Activated CD4-positive, alpha-beta memory T cell treated with anti-CD3 and anti-CD28 coated beads for 36 hours (primary cell): ENCODE measurements around the gene IFNA21. TPM values are rescaled to one million over a fixed set of nuclear protein-coding genes. Genes with fewer than 3 reads are reported as not detected.
"Not testable (repeated sequence)": the region's sequence is repeated elsewhere in the genome, so short reads cannot be mapped to it uniquely, and the experiment has no call there.

Experiments
- CTCF ChIA-PET: fragments of 350-600 bp; sonication (Branson Sonifier 250); formaldehyde crosslinking; loops from one replicate; lab custom pipeline; 2021; ENCODE audit warnings: antibody characterized with exemption, inconsistent platforms; lab: Charles Lee
- POLR2A ChIA-PET: fragments of 350-600 bp; sonication (Branson Sonifier 250); formaldehyde crosslinking; loops from one replicate; lab custom pipeline; 2021; ENCODE audit warnings: antibody characterized with exemption; lab: Charles Lee
- DNase-seq: peaks from one replicate; pipeline ENCODE4 v3.0.0-alpha.2; 2020
- H3K27ac Mint-ChIP-seq: one replicate; pipeline ENCODE4 v1.8.0; 2021; ENCODE audit warnings: mixed read lengths
- H3K27me3 Mint-ChIP-seq: one replicate; pipeline ENCODE4 v1.8.0; 2021; ENCODE audit warnings: mixed read lengths
- H3K36me3 Mint-ChIP-seq: one replicate; pipeline ENCODE4 v1.8.0; 2021; ENCODE audit warnings: mixed read lengths
- H3K4me1 Mint-ChIP-seq: one replicate; pipeline ENCODE4 v1.8.0; 2021; ENCODE audit warnings: low read depth, mixed read lengths
- H3K4me3 Mint-ChIP-seq: one replicate; pipeline ENCODE4 v1.8.0; 2021; ENCODE audit warnings: mild to moderate bottlenecking, mixed read lengths
- H3K9me3 Mint-ChIP-seq: one replicate; pipeline ENCODE4 v1.8.0; 2021; ENCODE audit warnings: mixed read lengths
- intact Hi-C: fragments of 100-400 bp; cut with micrococcal nuclease; formaldehyde crosslinking; loops from one replicate; pipeline ENCODE4 v1.15.1; 2023
- total RNA-seq, 2 experiments: library from RNA; stranded (reverse); gene quantifications; one replicate each; pipeline ENCODE4 v1.2.3, GENCODE V29; 2021

IFNA21 gene
- total RNA-seq, 2 experiments from 2014 or later = not detected

DNA sequence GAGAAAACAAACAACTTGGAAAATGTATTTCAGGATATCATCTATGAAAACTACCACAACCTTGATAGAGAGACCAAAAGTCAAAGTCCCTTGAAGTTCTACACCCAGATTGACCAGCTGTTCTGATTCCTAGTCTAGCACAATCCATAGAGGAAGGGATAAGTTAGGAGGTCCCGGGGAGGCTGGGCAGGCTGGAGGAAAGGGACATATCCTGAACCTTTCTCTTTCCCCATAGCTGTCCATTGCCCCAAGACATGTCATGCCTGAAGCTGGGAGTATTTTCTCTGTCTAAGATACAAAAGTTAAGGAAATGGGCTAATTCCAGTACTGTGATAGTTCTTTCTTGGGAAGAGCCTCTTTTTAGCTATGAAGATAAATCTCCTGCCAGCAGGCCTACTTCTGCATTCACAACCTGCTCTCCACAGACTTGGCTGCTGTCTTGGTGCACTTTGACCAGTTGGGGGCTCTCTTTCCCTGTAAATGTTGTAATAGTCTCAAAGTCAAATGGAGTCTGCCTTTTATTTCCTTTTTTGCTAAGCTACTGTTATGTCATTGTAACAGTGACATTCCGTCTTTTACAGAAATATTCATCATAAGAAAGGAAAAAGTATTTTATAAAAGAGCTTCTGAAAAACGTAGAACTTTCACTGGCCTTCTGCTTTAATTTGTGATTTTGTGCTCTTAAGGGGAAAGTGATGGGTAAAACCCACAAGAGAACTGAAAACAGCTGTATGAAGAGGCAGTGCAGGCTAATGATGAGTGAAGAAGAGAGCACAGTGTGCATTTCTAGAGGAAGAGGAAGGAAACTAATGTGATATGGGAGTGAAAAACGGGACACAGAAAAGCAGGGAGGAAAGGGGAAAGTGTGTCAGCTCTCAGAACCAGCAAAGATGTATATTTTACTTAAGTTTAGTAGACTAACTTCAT lies 16.6 kb upstream of the IFNA21 start:
- DNase-seq = peak; percentile 39
- H3K36me3 Mint-ChIP-seq, H3K4me3 Mint-ChIP-seq, H3K4me1 Mint-ChIP-seq, intact Hi-C loops, H3K27me3 Mint-ChIP-seq, H3K27ac Mint-ChIP-seq, POLR2A ChIA-PET, H3K9me3 Mint-ChIP-seq: not testable (repeated sequence)
- CTCF ChIA-PET = interaction anchor here (0.6 to 2.6 kb wide), 23 partner anchors 9 to 721 kb away, joined by 3 to 15 read pairs (median 3); no protein-coding TSS in a partner anchor

DNA sequence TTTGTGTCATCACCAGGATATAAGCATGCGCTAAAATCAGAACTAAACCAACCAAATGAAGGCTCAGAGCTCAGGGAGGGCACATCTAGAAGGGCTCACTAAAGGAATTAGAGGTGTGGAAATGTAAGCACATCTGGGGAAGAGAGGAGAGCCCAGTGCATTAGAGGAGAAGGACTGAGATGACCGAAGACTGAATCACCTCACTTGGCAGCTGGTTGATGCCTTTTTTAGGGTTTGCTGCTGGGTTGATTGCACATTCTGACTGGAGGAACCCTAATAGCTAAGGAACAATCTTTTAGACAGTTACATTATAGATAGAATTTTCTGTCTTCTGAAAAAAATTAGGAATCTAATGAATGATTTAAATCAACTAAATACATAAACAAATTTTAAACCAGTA lies 8.2 kb upstream of the IFNA21 start:
- CTCF ChIA-PET = interaction anchor here (1.3 to 1.7 kb wide), 2 partner anchors 8 to 21 kb away, joined by 5 to 6 read pairs; no protein-coding TSS in a partner anchor
- H3K27me3 Mint-ChIP-seq = no peaks in the 10 kb centered on the region

DNA sequence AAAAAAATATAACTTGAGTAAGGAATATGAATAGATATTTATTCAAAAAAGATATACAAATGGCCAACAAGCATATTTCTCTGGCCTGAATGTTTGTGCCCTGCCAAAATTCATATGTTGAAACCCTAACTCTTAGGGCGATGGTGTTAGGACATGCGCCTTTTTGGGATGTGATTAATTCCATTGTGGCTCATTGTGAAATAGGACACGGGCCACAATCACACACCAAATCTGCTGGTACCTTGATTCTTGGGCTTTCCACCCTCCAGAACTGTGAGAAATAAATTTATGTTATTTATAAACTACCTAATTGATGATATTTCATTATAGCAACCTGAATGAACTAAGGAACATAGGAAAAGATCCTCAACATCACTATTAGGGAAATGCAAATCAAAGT lies 5.7 kb upstream of the IFNA21 start:
- H3K27ac Mint-ChIP-seq = no peak overlapping the region
- H3K27me3 Mint-ChIP-seq = no peaks in the 10 kb centered on the region
- no peaks in the 10 kb centered on the region for H3K4me1 Mint-ChIP-seq
- H3K4me3 Mint-ChIP-seq = no peak overlapping the region
- POLR2A ChIA-PET = no interaction called here
- H3K9me3 Mint-ChIP-seq = no peaks in the 10 kb centered on the region
- intact Hi-C loops = no loop called here
- no peaks in the 10 kb centered on the region for H3K36me3 Mint-ChIP-seq
- no peak for DNase-seq
- CTCF ChIA-PET = no interaction called here

More for the DNA sequence above, 8.2 kb upstream of the IFNA21 start:
- Mint-ChIP-seq H3K27ac (no peak overlapping the region), H3K4me1 (no peaks in the 10 kb centered on the region), H3K9me3 (no peaks in the 10 kb centered on the region), H3K4me3 (no peak overlapping the region), H3K36me3 (no peaks in the 10 kb centered on the region)
- POLR2A ChIA-PET = no interaction called here
- no peak for DNase-seq
- intact Hi-C loops = no loop called here

DNA sequence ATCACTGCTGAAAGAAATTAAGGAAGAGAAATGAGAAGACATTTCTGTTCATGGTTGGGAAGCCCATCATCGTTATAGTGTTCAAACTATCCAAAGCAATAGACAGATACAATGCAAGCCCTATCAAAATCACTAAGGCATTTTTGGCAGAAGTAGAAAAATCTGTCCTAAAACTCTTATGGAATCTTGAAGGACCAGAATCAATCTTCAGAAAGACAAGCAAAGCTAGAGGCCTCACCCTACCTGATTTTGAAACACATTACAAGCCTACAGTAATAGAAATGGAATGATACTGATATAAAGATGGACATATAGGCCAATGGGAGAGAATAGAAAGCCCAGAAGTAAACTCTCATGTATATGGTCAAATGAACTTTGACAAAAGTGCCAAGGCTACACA lies 4.9 kb upstream of the IFNA21 start:
- Mint-ChIP-seq H3K27me3 (peaks cover 1% of the 10 kb centered on the region), H3K4me3 (no peak overlapping the region), H3K9me3 (no peaks in the 10 kb centered on the region), H3K4me1 (no peaks in the 10 kb centered on the region), H3K36me3 (no peaks in the 10 kb centered on the region), H3K27ac (no peak overlapping the region)
- intact Hi-C loops = no loop called here
- ChIA-PET CTCF (no interaction called here), POLR2A (no interaction called here)
- DNase-seq = no peak

DNA sequence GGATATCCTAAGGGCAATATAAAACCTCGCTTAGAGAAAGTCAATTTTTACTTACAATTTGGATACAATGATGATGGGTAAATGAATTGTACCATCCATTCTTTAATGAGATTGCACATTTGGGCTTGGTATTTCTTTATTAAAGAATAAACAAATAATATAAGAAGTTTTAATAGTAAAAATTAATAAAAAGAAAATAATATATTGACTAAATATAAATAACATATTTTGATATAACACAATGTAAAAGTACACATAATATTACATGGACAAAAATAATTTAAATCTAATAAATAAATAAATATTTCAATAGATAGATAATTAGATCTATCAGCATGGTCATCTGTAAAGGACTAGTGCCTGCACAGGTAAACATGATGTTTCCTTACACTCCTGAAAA lies 944 bp downstream of the IFNA21 start:
- ChIA-PET POLR2A (no interaction called here), CTCF (no interaction called here)
- no peaks in the 10 kb centered on the region for H3K36me3 Mint-ChIP-seq
- no peak overlapping the region for H3K27ac Mint-ChIP-seq
- peaks cover 1% of the 10 kb centered on the region for H3K27me3 Mint-ChIP-seq
- H3K4me1 Mint-ChIP-seq = peaks cover 13% of the 10 kb centered on the region
- no peak for DNase-seq
- H3K4me3 Mint-ChIP-seq = no peak overlapping the region
- H3K9me3 Mint-ChIP-seq = no peaks in the 10 kb centered on the region
- intact Hi-C loops = no loop called here

DNA sequence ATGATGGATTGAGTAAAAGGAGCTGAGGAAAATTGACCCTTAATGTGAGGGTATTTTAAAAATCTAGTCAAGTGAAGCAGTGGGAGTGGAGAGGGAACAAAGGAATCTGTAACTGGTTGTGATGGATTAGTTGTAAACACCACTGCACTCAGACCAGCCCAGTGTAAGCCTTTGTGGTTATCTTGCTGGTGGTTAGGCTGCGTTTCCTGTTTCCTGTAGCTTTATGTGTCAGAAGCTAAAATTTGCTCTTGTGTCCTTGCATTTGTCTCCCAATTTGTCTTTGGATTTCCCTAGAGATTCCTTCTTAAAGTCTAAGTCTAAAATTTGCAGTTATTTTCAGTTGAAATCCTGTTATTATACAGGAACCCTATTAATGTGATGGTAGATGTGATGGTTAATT lies 6.3 kb downstream of the IFNA21 start:
- CTCF ChIA-PET = interaction anchor here (1.0 to 1.7 kb wide), 2 partner anchors 23 to 76 kb away, joined by 3 to 7 read pairs; no protein-coding TSS in a partner anchor
- Mint-ChIP-seq H3K27me3 (no peaks in the 10 kb centered on the region), H3K4me3 (no peak overlapping the region), H3K4me1 (peaks cover 25% of the 10 kb centered on the region), H3K36me3 (no peaks in the 10 kb centered on the region), H3K9me3 (peaks cover 8% of the 10 kb centered on the region), H3K27ac (no peak overlapping the region)
- POLR2A ChIA-PET = no interaction called here
- intact Hi-C loops = no loop called here
- peak; percentile 48 for DNase-seq

DNA sequence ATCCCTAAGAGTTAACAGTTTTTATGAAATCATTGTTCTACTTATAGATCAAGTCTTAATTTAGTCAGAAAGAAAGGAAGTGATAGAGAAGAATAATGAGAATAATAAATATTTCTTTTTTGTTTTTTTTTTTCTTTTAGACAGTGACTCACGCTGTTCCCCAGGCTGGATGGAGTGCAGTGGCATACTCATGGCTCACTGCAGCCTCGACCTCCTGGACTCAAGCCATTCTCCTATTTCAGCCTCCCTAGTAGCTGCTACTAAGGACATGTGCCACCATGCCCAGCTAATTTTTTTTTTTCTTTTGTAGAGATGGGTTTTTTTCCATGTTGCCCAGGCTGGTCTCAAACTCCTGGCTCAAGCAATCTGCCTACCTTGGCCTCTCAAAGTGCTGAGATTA lies 11.0 kb downstream of the IFNA21 start:
- Mint-ChIP-seq H3K4me3 (no peak overlapping the region), H3K27ac (no peak overlapping the region), H3K9me3 (peaks cover 8% of the 10 kb centered on the region), H3K36me3 (no peaks in the 10 kb centered on the region), H3K4me1 (peaks cover 15% of the 10 kb centered on the region), H3K27me3 (no peaks in the 10 kb centered on the region)
- CTCF ChIA-PET = interaction anchor here (0.6 kb wide), 1 partner anchor 430 kb away, joined by 4 read pairs; no protein-coding TSS in a partner anchor
- DNase-seq = no peak
- intact Hi-C loops = no loop called here
- POLR2A ChIA-PET = no interaction called here

DNA sequence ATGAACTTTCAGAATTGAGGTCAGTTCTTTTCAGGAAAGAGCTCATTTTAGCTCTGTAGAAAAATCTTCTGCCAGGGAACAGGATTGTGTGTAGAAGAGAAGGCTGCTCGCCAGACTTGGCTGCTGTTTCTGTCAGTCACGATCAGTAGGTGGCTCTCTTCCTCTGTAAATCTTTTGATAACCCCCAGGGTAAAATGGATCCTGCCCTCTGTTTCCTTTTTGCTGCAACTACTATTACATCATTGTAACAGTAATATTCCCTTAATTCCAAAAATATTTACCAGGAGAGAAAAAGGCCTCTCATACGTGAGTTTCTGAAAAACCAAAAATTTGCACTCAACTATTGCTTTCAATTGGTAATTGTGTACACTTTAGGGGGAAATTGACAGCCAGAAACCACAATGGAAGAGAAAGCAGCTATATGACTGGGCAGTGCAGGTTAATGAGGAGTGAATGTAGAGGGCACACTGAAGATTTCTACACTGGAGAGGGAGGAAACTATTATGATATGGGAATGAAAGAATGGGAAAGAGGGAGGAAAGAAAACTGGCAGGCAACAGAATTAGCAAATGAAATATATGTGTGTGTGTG lies 12.3 kb downstream of the IFNA21 start:
- peaks cover 8% of the 10 kb centered on the region for H3K9me3 Mint-ChIP-seq
- no peak for DNase-seq
- peaks cover 7% of the 10 kb centered on the region for H3K4me1 Mint-ChIP-seq
- ChIA-PET CTCF (interaction anchor here (0.6 kb wide), 1 partner anchor 83 kb away, joined by 3 read pairs; no protein-coding TSS in a partner anchor), POLR2A (no interaction called here)
- H3K36me3 Mint-ChIP-seq = no peaks in the 10 kb centered on the region
- no peak overlapping the region for H3K27ac Mint-ChIP-seq
- H3K27me3 Mint-ChIP-seq = no peaks in the 10 kb centered on the region
- intact Hi-C loops = no loop called here
- H3K4me3 Mint-ChIP-seq = no peak overlapping the region

DNA sequence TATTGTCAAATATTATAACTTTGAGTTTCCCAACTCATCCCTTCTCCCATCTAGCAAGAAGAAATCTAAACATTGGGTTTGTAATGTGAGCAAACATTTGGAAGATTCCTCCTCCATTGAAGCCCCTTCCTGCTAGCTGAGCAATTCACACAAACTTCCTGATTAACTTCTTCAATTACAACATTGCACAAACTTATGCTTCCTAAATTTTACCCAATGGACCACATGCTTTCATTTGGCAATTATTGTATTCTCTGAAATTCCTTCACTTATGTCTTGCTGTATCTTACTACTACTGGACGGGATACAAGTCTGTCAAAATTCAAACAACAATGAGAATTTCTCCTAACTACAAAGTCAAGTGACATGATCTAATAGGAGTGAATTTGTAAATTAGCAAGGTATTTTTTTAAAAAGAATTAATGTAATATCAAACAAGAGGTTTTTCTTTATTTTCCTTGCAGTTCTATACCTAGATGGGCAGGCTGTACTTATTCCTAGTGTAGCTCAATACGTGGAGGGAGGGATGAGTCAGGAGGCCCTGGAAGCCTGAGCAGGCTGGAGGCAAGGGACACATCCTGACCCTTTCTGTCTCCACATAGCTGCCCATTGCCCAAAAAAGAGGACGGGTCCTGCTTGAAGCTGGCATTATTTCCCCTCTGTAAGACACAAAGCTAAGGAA lies 13.0 kb downstream of the IFNA21 start:
- CTCF ChIA-PET = interaction anchor here (0.6 kb wide), 1 partner anchor 84 kb away, joined by 3 read pairs; no protein-coding TSS in a partner anchor
- DNase-seq = no peak
- Mint-ChIP-seq H3K9me3 (peaks cover 15% of the 10 kb centered on the region), H3K36me3 (peaks cover under 1% of the 10 kb centered on the region), H3K4me3 (no peak overlapping the region), H3K27ac (no peak overlapping the region), H3K4me1 (peaks cover 4% of the 10 kb centered on the region), H3K27me3 (no peaks in the 10 kb centered on the region)
- POLR2A ChIA-PET = no interaction called here
- intact Hi-C loops = no loop called here

DNA sequence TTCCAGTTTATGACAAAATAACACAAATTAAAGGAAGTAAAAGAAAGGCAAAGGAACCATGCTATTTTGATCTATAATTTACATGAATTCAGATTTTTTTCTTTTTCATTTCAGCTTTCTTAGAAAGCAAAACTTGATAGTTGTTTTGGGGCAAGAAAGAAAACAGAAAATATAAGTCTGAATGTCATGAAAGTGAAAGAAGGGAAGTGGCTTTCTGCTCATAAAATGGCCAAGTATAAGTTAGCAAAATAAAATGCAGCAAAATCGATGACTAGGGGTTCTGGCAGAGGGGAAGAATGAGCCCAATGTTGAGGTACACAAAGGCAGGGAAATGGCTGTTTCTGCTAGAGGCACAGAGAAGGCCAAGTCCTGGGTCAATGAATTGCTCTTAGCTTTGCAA lies 21.9 kb downstream of the IFNA21 start:
- H3K4me1 Mint-ChIP-seq = peaks cover 22% of the 10 kb centered on the region
- peaks cover 6% of the 10 kb centered on the region for H3K36me3 Mint-ChIP-seq
- intact Hi-C loops = no loop called here
- ChIA-PET CTCF (no interaction called here), POLR2A (no interaction called here)
- DNase-seq = no peak
- H3K27ac Mint-ChIP-seq = no peak overlapping the region
- H3K9me3 Mint-ChIP-seq = peaks cover 18% of the 10 kb centered on the region
- no peak overlapping the region for H3K4me3 Mint-ChIP-seq
- H3K27me3 Mint-ChIP-seq = no peaks in the 10 kb centered on the region

DNA sequence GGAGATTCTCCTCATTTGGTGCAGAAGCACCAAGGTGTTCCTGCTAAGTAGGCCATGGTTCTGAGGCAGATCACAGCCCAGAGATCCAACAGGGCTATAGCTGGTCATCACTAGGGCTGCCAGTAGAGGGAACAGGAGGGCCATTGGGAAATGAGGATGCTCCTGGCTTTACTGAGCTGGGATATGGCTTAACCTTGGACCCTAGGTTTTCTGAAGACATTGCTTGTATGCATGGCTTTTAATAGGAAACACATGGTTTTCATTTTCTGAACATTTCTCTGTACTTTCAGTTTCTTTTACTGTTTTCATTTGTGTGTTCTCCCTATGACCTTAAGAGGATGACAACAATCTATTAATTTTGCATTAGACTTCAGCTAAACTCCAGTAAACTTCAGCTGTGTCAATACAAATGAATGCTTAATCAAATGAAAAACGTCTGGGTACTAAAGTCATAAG lies 25.0 kb downstream of the IFNA21 start, which contains the start of gene IFNW1:
Gene IFNW1 (minus strand): TSS at position 406 of the 456 bp plus-strand sequence. CDS start 262 bp downstream, at position 144.
- no peaks in the 10 kb centered on the region for H3K9me3 Mint-ChIP-seq
- no peaks in the 10 kb centered on the region for H3K27me3 Mint-ChIP-seq
- H3K4me1 Mint-ChIP-seq = peaks cover 22% of the 10 kb centered on the region
- POLR2A ChIA-PET = no interaction called here
- intact Hi-C loops = no loop called here
- no peak for DNase-seq
- CTCF ChIA-PET = no interaction called here
- H3K4me3 Mint-ChIP-seq = no peak within 1 kb of the TSS
- H3K36me3 Mint-ChIP-seq = no peaks in the 10 kb centered on the region
- H3K27ac Mint-ChIP-seq = no peak within 1 kb of the TSS

DNA sequence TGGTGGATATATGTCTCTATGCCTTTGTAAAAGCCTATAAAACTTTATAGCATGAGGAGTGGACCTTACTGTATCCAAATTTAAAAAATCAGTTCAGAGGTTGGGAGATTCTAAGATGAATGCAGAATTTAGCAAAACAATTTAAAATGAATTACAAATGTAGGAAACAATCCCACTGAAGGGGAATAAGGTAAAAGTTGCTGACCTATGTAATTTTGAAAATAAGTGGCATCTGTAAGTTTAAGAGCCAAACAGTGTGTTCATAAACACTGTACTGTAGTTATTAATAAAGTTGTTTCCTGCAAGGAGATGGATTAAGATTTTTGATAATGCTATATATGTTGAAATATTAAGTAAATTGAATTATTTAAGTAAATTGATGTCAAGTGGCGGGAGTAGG lies 29.4 kb downstream of the IFNA21 start:
- Mint-ChIP-seq H3K4me3 (no peak overlapping the region), H3K4me1 (peaks cover 7% of the 10 kb centered on the region), H3K27ac (no peak overlapping the region), H3K9me3 (no peaks in the 10 kb centered on the region), H3K36me3 (no peaks in the 10 kb centered on the region), H3K27me3 (no peaks in the 10 kb centered on the region)
- POLR2A ChIA-PET = no interaction called here
- CTCF ChIA-PET = no interaction called here
- intact Hi-C loops = no loop called here
- DNase-seq = no peak
